Naive thymus-derived CD4-positive, alpha-beta T cell (primary cell): ENCODE data around the gene MMP21. TPM values are rescaled to one million over a fixed set of nuclear protein-coding genes. Genes with fewer than 3 reads are reported as not detected.

ENCODE experiments used
- ATAC-seq: fragments of 150-1000 bp; cut with Tn5 transposase; 2 replicates; pipeline ENCODE4 v1.10.0; 2021; ENCODE audit warnings: mild to moderate bottlenecking, moderate library complexity
- CTCF ChIA-PET: fragments of 350-600 bp; sonication (Branson Sonifier 250); formaldehyde crosslinking; loops from one replicate; lab custom pipeline; 2021; ENCODE audit warnings: antibody characterized with exemption; lab: Charles Lee
- POLR2A ChIA-PET: fragments of 350-600 bp; sonication (Branson Sonifier 250); formaldehyde crosslinking; loops from one replicate; lab custom pipeline; 2021; ENCODE audit warnings: antibody characterized with exemption, inconsistent platforms; lab: Charles Lee
- DNase-seq, 9 donors: peaks; one replicate each; pipeline versions ENCODE4 v3.0.0 to v3.0.0-alpha.2; 2020 to 2022; ENCODE audit warnings: mixed read lengths in 1 of 9
- H3K27ac ChIP-seq: one replicate; pipeline ENCODE4 v1.7.0; 2013; ENCODE audit warnings: mild to moderate bottlenecking, low read depth, low read length, moderate library complexity
- H3K27me3 ChIP-seq, 2 donors: one replicate each; pipeline ENCODE4 v1.7.0; 2013; ENCODE audit warnings: low read length in 2 of 2, mild to moderate bottlenecking in 2 of 2, moderate library complexity in 2 of 2; ENCODE audit not compliant: control insufficient read depth in 2 of 2, insufficient read depth in 2 of 2
- H3K36me3 ChIP-seq, 3 experiments: 1 replicate in 2 of 3; 2 replicates in 1 of 3; pipeline ENCODE4 v1.7.0; 2013; ENCODE audit warnings: low read length in 3 of 3, mild to moderate bottlenecking in 3 of 3, moderate library complexity in 1 of 3; ENCODE audit not compliant: insufficient read depth in 3 of 3, control insufficient read depth in 2 of 3
- H3K4me1 ChIP-seq, 2 donors: one replicate each; pipeline ENCODE4 v1.7.0; 2013; ENCODE audit warnings: low read length in 2 of 2, mild to moderate bottlenecking in 2 of 2, moderate library complexity in 1 of 2; ENCODE audit not compliant: control insufficient read depth in 2 of 2, insufficient read depth in 2 of 2
- H3K4me3 ChIP-seq: 2 replicates; pipeline ENCODE4 v1.7.0; 2013; ENCODE audit warnings: mild to moderate bottlenecking, low read length
- H3K9me3 ChIP-seq, 3 experiments: 1 replicate in 2 of 3; 2 replicates in 1 of 3; pipeline ENCODE4 v1.7.0; 2013; ENCODE audit warnings: low read length in 3 of 3; ENCODE audit not compliant: control insufficient read depth in 2 of 3
- H3K27ac Mint-ChIP-seq, 9 donors: one replicate each; pipeline ENCODE4 v1.8.0; 2020 to 2022; ENCODE audit warnings: mixed read lengths in 9 of 9, mild to moderate bottlenecking in 8 of 9, moderate library complexity in 5 of 9, inconsistent platforms in 2 of 9
- H3K27me3 Mint-ChIP-seq, 5 donors: one replicate each; pipeline ENCODE4 v1.8.0; 2021 to 2022; ENCODE audit warnings: mixed read lengths in 5 of 5, mild to moderate bottlenecking in 1 of 5
- H3K36me3 Mint-ChIP-seq, 5 donors: one replicate each; pipeline ENCODE4 v1.8.0; 2020 to 2022; ENCODE audit warnings: mixed read lengths in 5 of 5, mild to moderate bottlenecking in 3 of 5, inconsistent platforms in 1 of 5
- H3K4me1 Mint-ChIP-seq, 7 donors: one replicate each; pipeline ENCODE4 v1.8.0; 2020 to 2022; ENCODE audit warnings: mixed read lengths in 7 of 7, mild to moderate bottlenecking in 3 of 7, inconsistent platforms in 1 of 7
- H3K4me3 Mint-ChIP-seq, 10 donors: one replicate each; pipeline ENCODE4 v1.8.0; 2020 to 2022; ENCODE audit warnings: mild to moderate bottlenecking in 10 of 10, mixed read lengths in 10 of 10, moderate library complexity in 6 of 10, inconsistent platforms in 2 of 10
- H3K9me3 Mint-ChIP-seq, 11 donors: one replicate each; pipeline ENCODE4 v1.8.0; 2020 to 2022; ENCODE audit warnings: mixed read lengths in 11 of 11, mild to moderate bottlenecking in 4 of 11, inconsistent platforms in 1 of 11, moderate library complexity in 1 of 11
- intact Hi-C, 2 donors: fragments of 100-400 bp; cut with micrococcal nuclease; formaldehyde crosslinking; loops; one replicate each; pipeline ENCODE4 v1.15.1; 2023
- polyA plus RNA-seq, 2 donors: library from polyadenylated mRNA; unstranded; fragments of 300-500 nt; fragmentation: Illumina TruSeq; gene quantifications; one replicate each; pipeline ENCODE4 v1.2.3, GENCODE V29; 2021
- total RNA-seq, 6 experiments: library from RNA in 5 of 6; stranded (reverse) in 5 of 6; gene quantifications; 1 replicate in 5 of 6; 2 replicates in 1 of 6; pipeline ENCODE4 v1.2.3 and lab custom pipeline; 2021 to 2026

MMP21 gene
- total and polyA plus RNA-seq, 7 experiments from 2014 or later, result 0.29 to 0.84 (median 0.40) TPM; not detected in 2

DNA sequence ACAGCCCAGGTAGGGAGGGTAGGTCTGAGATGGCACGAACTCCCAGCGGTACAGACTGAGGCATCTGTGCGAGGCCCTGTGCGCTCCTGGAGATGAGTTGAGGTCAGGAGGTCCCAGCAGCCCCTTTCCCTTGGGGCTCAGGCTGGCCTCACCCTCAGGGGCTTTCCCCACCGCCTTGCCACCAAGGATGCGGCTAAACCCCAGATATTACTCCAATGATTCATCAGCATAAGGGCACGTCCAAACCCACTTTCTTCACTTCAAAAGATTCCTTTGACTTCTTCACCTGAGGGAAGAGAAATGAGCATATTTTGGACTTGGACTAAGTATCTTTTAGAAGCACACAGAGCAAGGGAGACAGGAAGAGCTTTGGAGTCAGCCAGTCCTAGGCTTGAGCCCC, 27.1 kb upstream of the MMP21 start:
- Mint-ChIP-seq H3K4me1 (peaks cover 0 to 5% (median 0%) of the 10 kb centered on the region in 7 donors), H3K4me3 (no peak overlapping the region), H3K36me3 (peaks cover 0 to 52% (median 16%) of the 10 kb centered on the region in 5 donors), H3K9me3 (no peaks in the 10 kb centered on the region), H3K27me3 (no peaks in the 10 kb centered on the region), H3K27ac (no peak overlapping the region)
- Histone ChIP-seq H3K27ac (no peak overlapping the region), H3K36me3 (peaks cover 0 to 69% (median 3%) of the 10 kb centered on the region in 3 experiments), H3K27me3 (no peaks in the 10 kb centered on the region), H3K4me1 (no peaks in the 10 kb centered on the region), H3K9me3 (no peaks in the 10 kb centered on the region), H3K4me3 (no peak overlapping the region)
- ChIA-PET CTCF (no interaction called here), POLR2A (no interaction called here)
- DNase-seq (no peak), ATAC-seq (no peak)
- intact Hi-C loops, result no loop called here

DNA sequence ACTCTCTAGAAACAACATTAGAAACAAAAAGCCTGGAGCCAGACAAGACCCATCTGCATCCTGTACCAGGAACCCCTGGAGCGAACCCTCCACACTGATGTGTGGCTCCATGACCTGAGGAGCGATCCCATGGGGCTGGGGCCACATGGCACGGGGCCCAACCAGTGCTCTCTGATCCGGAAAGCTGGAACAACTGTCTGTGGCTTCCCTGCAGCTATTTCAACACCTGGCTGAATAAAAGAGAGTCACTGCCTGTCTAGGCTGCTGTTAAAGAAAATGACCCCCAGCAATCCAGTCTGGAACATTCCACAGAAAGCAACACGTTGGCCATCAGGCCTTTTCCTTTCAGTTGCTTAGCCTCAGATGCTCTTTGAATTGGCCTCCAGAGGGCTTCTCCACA, 26.5 kb upstream of the MMP21 start:
- ATAC-seq, result no peak
- no peak for DNase-seq
- ChIA-PET CTCF (no interaction called here), POLR2A (no interaction called here)
- Histone ChIP-seq H3K27ac (no peak overlapping the region), H3K9me3 (no peaks in the 10 kb centered on the region), H3K4me1 (no peaks in the 10 kb centered on the region), H3K36me3 (peaks cover 0 to 70% (median 0%) of the 10 kb centered on the region in 3 experiments), H3K4me3 (no peak overlapping the region), H3K27me3 (no peaks in the 10 kb centered on the region)
- Mint-ChIP-seq H3K4me3 (no peak overlapping the region), H3K36me3 (peaks cover 0 to 49% (median 10%) of the 10 kb centered on the region in 5 donors), H3K9me3 (no peaks in the 10 kb centered on the region), H3K27me3 (no peaks in the 10 kb centered on the region), H3K4me1 (no peaks in the 10 kb centered on the region), H3K27ac (no peak overlapping the region)
- intact Hi-C loops, result no loop called here

DNA sequence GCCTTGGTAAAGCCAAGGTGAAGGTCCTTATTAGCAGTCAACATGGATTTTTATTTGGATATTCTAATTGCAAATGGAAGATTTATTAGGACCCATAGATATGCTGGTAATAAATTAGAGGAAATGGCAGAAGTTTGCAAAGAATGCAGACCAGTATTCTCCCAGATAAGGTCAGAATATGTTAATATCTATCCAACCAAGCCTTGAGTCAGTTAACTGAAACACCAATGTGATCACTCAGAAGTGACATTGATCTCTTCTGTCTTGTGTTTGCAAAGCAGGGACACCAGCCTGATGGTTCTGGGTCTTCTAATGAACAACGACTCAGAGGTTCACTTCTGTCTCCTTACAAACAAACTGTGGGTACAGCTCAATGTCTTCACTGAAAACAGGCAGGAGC, 26.0 kb upstream of the MMP21 start:
- H3K36me3 Mint-ChIP-seq, result peaks cover 0 to 48% (median 4%) of the 10 kb centered on the region in 5 donors
- no peaks in the 10 kb centered on the region for H3K9me3 Mint-ChIP-seq
- no peaks in the 10 kb centered on the region for H3K9me3 ChIP-seq
- POLR2A ChIA-PET, result interaction anchor here (0.9 kb wide), 1 partner anchor 22 kb away, joined by 3 read pairs; the partner anchor contains the start of genes BCCIP and UROS
- intact Hi-C loops, result no loop called here
- H3K27ac ChIP-seq, result no peak overlapping the region
- DNase-seq, result no peak
- H3K36me3 ChIP-seq, result peaks cover 0 to 68% (median 0%) of the 10 kb centered on the region in 3 experiments
- H3K27me3 ChIP-seq, result no peaks in the 10 kb centered on the region
- H3K4me1 Mint-ChIP-seq, result no peaks in the 10 kb centered on the region
- H3K4me3 ChIP-seq, result no peak overlapping the region
- CTCF ChIA-PET, result no interaction called here
- no peaks in the 10 kb centered on the region for H3K4me1 ChIP-seq
- no peak overlapping the region for H3K4me3 Mint-ChIP-seq
- ATAC-seq, result no peak
- no peak overlapping the region for H3K27ac Mint-ChIP-seq
- no peaks in the 10 kb centered on the region for H3K27me3 Mint-ChIP-seq

GRCh38 chr10:125799451-125800182, 24.0 kb upstream of the MMP21 start:
- no peaks in the 10 kb centered on the region for H3K4me1 ChIP-seq
- peak overlapping the region in 2 of 9 donors; percentile 4 to 52 for H3K27ac Mint-ChIP-seq
- H3K4me3 Mint-ChIP-seq, result no peak overlapping the region
- DNase-seq, result no peak
- peaks cover 0 to 40% (median 7%) of the 10 kb centered on the region in 5 donors for H3K36me3 Mint-ChIP-seq
- H3K27ac ChIP-seq, result no peak overlapping the region
- intact Hi-C loops, result no loop called here
- peaks cover 0 to 68% (median 0%) of the 10 kb centered on the region in 3 experiments for H3K36me3 ChIP-seq
- no peaks in the 10 kb centered on the region for H3K27me3 ChIP-seq
- no peak for ATAC-seq
- ChIA-PET CTCF (no interaction called here), POLR2A (no interaction called here)
- H3K27me3 Mint-ChIP-seq, result no peaks in the 10 kb centered on the region
- H3K4me3 ChIP-seq, result no peak overlapping the region
- no peaks in the 10 kb centered on the region for H3K9me3 Mint-ChIP-seq
- no peaks in the 10 kb centered on the region for H3K4me1 Mint-ChIP-seq
- no peaks in the 10 kb centered on the region for H3K9me3 ChIP-seq

DNA sequence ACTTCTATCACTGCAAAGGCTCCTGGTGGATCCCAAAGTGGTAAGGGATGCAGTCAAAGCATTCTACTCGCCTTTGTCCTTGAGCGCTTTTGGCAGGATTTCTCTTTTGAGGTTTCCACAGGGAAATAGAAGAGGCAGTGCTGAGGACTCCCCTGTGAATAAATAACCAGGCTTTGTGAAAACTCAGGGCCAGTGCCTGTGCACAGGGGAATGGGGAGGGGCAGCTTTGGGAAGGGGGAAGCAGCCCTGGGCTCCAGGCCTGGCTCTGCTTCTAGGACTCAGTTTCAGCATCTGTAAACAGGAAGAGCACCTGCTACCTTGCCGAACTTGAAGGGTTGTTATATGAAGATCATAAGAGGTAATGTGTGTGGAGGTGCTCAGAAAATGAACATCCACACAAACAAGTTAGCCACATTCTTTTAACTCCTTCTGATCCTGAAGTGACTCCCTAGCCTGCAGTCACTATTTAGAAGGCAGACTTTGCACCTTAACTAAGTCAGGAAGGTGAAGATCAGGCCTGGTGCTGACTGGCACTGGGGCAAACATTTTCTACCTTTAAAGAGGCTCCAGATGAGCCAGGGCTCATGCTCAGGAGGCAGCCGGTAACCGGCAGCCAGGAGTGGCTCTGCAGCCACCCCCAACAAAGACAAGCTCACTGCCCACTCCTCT, 22.5 kb upstream of the MMP21 start:
- H3K9me3 ChIP-seq, result no peaks in the 10 kb centered on the region
- CTCF ChIA-PET, result no interaction called here
- Mint-ChIP-seq H3K27ac (peak overlapping the region in 1 of 9 donors; percentile 7), H3K36me3 (peaks cover 4 to 44% (median 13%) of the 10 kb centered on the region in 5 donors), H3K4me1 (no peaks in the 10 kb centered on the region), H3K9me3 (no peaks in the 10 kb centered on the region), H3K4me3 (no peak overlapping the region), H3K27me3 (no peaks in the 10 kb centered on the region)
- H3K27ac ChIP-seq, result no peak overlapping the region
- no peaks in the 10 kb centered on the region for H3K4me1 ChIP-seq
- intact Hi-C loops, result no loop called here
- H3K27me3 ChIP-seq, result no peaks in the 10 kb centered on the region
- ATAC-seq (no peak), DNase-seq (no peak)
- no peak overlapping the region for H3K4me3 ChIP-seq
- POLR2A ChIA-PET, result no interaction called here
- peaks cover 0 to 70% (median 0%) of the 10 kb centered on the region in 3 experiments for H3K36me3 ChIP-seq

DNA sequence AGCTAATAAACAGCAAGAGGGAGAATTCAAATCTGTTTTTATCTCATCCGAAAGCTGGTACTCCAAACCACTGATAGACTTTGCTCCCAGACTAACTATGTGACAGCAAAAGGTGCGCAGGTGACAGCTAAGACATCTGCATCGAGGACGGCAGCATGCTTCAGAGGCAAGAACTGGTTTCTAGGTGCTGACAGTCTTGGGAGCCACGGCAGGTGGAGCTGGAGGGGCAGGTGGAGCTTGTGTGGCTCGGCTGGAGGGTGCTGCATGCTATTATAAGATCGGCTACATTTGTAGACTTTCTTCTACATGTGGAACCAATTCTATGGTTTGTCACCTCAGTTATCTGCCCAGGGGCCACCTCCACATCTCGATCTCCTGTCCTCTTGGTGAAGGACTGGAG, 21.8 kb upstream of the MMP21 start:
- no peak overlapping the region for H3K27ac Mint-ChIP-seq
- POLR2A ChIA-PET, result interaction anchor here (0.5 to 1.2 kb wide), 2 partner anchors 78 to 85 kb away, joined by 3 read pairs; partner anchors contain the start of gene EDRF1
- H3K36me3 ChIP-seq, result peaks cover 0 to 70% (median 0%) of the 10 kb centered on the region in 3 experiments

More for the DNA sequence above, 21.8 kb upstream of the MMP21 start:
- ATAC-seq (no peak), DNase-seq (no peak)
- H3K27me3 Mint-ChIP-seq, result no peaks in the 10 kb centered on the region
- CTCF ChIA-PET, result no interaction called here
- no peak overlapping the region for H3K4me3 Mint-ChIP-seq
- peaks cover 5 to 44% (median 15%) of the 10 kb centered on the region in 5 donors for H3K36me3 Mint-ChIP-seq
- H3K9me3 Mint-ChIP-seq, result no peaks in the 10 kb centered on the region
- H3K9me3 ChIP-seq, result no peaks in the 10 kb centered on the region
- H3K27me3 ChIP-seq, result no peaks in the 10 kb centered on the region
- H3K4me1 ChIP-seq, result no peaks in the 10 kb centered on the region
- peaks cover 0 to 2% (median 0%) of the 10 kb centered on the region in 7 donors for H3K4me1 Mint-ChIP-seq
- no peak overlapping the region for H3K27ac ChIP-seq
- no peak overlapping the region for H3K4me3 ChIP-seq
- intact Hi-C loops, result no loop called here
